ENCODE data around the gene NUDT5. TPM values are rescaled to one million over a fixed set of nuclear protein-coding genes. Genes with fewer than 3 reads are reported as not detected.

Gene NUDT5
- total RNA-seq, 1 experiment from 2014 or later: 110 TPM

- no peak for DNase-seq (ENCODE audit: extremely low read depth, low read depth)
Observed at GRCh38 chr10:12165999-12166775, 29.5 kb downstream of the NUDT5 start.

- no peak for DNase-seq (ENCODE audit: extremely low read depth, low read depth)
Observed at GRCh38 chr10:12165036-12165435, 30.7 kb downstream of the NUDT5 start.

- no peak for DNase-seq (ENCODE audit: extremely low read depth, low read depth)
Observed at GRCh38 chr10:12164085-12164484, 31.6 kb downstream of the NUDT5 start.

GRCh38 chr10:12162927-12163326 lies 32.8 kb downstream of the NUDT5 start:
- no peak for DNase-seq (ENCODE audit: extremely low read depth, low read depth)

GRCh38 chr10:12160664-12161063 lies 35.0 kb downstream of the NUDT5 start:
- no peak for DNase-seq (ENCODE audit: extremely low read depth, low read depth)

GRCh38 chr10:12158111-12158510 lies 37.6 kb downstream of the NUDT5 start:
- DNase-seq (ENCODE audit: extremely low read depth, low read depth): no peak

- no peak for DNase-seq (ENCODE audit: extremely low read depth, low read depth)
Observed at GRCh38 chr10:12156367-12157123, 39.1 kb downstream of the NUDT5 start.

GRCh38 chr10:12154516-12154915 lies 41.2 kb downstream of the NUDT5 start:
- DNase-seq (ENCODE audit: extremely low read depth, low read depth): no peak

GRCh38 chr10:12150163-12150562 lies 45.5 kb downstream of the NUDT5 start:
- DNase-seq (ENCODE audit: extremely low read depth, low read depth): no peak

GRCh38 chr10:12144538-12144937 lies 51.2 kb downstream of the NUDT5 start:
- no peak for DNase-seq (ENCODE audit: extremely low read depth, low read depth)

GRCh38 chr10:12140038-12140437 lies 55.7 kb downstream of the NUDT5 start:
- DNase-seq (ENCODE audit: extremely low read depth, low read depth): no peak

GRCh38 chr10:12135631-12136030 lies 60.1 kb downstream of the NUDT5 start:
- DNase-seq (ENCODE audit: extremely low read depth, low read depth): no peak

GRCh38 chr10:12130237-12130872 lies 65.3 kb downstream of the NUDT5 start:
- peak; percentile 45 for DNase-seq (ENCODE audit: extremely low read depth, low read depth)

GRCh38 chr10:12129222-12130111 lies 66.2 kb downstream of the NUDT5 start, which contains the start of gene SEC61A2:
SEC61A2 (plus strand) TSS chr10:12129677; CDS start chr10:12129788, 111 bp downstream.
- DNase-seq (ENCODE audit: extremely low read depth, low read depth): peak; percentile 85

- DNase-seq (ENCODE audit: extremely low read depth, low read depth): no peak
Observed at GRCh38 chr10:12121673-12122072, 74.0 kb downstream of the NUDT5 start.

Small RNA genes within 50 kb of the gene (small RNA-seq; reads per million reads assigned to genes)
- gene MIR548AK (0 reads per million in 2 experiments), gene RNU6-88P (0 reads per million in 2 experiments)

Other genes starting within 250 kb of the NUDT5 start
- 8.8 and 9.7 TPM in 2 replicates for gene UPF2, start 153.1 kb downstream of the NUDT5 start, total RNA-seq (2014; rRNA removed; shearing (Covaris generic))
- 10.0 and 10.1 TPM in 2 replicates for gene DHTKD1, start 126.9 kb downstream of the NUDT5 start, total RNA-seq (2014; rRNA removed; shearing (Covaris generic))
- 5.7 and 8.6 TPM in 2 replicates for gene SEC61A2, start 66.2 kb downstream of the NUDT5 start, total RNA-seq (2014; rRNA removed; shearing (Covaris generic))
- 134 and 138 TPM in 2 replicates for gene CDC123, start 297 bp upstream of the NUDT5 start, total RNA-seq (2014; rRNA removed; shearing (Covaris generic))
- 0.26 and 0.42 TPM in 2 replicates for gene CAMK1D, start 153.7 kb upstream of the NUDT5 start, total RNA-seq (2014; rRNA removed; shearing (Covaris generic))